Hepatocyte (in vitro differentiated cells): Measurements from ENCODE around the gene PAX5. TPM values are rescaled to one million over a fixed set of nuclear protein-coding genes. Genes with fewer than 3 reads are reported as not detected.

Experiments used
- DNase-seq: peaks from one replicate; pipeline ENCODE4 v3.0.0-alpha.2; 2016; ENCODE audit warnings: low spot score
- H2AFZ ChIP-seq: fragments of 200-600 bp; sonication (generic); 2 replicates; pipeline ENCODE4 v1.6.0; 2016; ENCODE audit warnings: antibody characterized with exemption, mild to moderate bottlenecking
- H3K27ac ChIP-seq: fragments of 200-600 bp; sonication (generic); 2 replicates; pipeline ENCODE4 v1.5.1; 2016; ENCODE audit warnings: mild to moderate bottlenecking
- H3K27me3 ChIP-seq: fragments of 200-600 bp; sonication (generic); 2 replicates; pipeline ENCODE4 v1.6.1; 2016
- H3K36me3 ChIP-seq: fragments of 200-600 bp; sonication (generic); replicated peaks from 2 replicates; pipeline ENCODE4 v1.5.1; 2016; ENCODE audit warnings: low read depth; ENCODE audit not compliant: insufficient read depth
- H3K4me1 ChIP-seq: fragments of 200-600 bp; sonication (generic); 2 replicates; pipeline ENCODE4 v1.5.1; 2016; ENCODE audit warnings: mild to moderate bottlenecking, moderate library complexity; ENCODE audit not compliant: insufficient read depth
- H3K4me2 ChIP-seq: fragments of 200-600 bp; sonication (generic); 2 replicates; pipeline ENCODE4 v1.6.0; 2016
- H3K4me3 ChIP-seq: fragments of 200-600 bp; sonication (generic); 2 replicates; pipeline ENCODE4 v1.5.1; 2016; ENCODE audit warnings: mild to moderate bottlenecking
- H3K79me2 ChIP-seq: fragments of 200-600 bp; sonication (generic); 2 replicates; pipeline ENCODE4 v1.6.0; 2017; ENCODE audit warnings: mild to moderate bottlenecking
- H3K9me2 ChIP-seq: fragments of 200-600 bp; sonication (generic); replicated peaks from 2 replicates; pipeline ENCODE4 v1.6.0; 2017; ENCODE audit warnings: mild to moderate bottlenecking; ENCODE audit not compliant: insufficient read depth
- H3K9me3 ChIP-seq: fragments of 200-600 bp; sonication (generic); 2 replicates; pipeline ENCODE4 v1.5.1; 2016; ENCODE audit warnings: low read depth, mild to moderate bottlenecking
- H4K20me1 ChIP-seq: fragments of 200-600 bp; sonication (generic); 2 replicates; pipeline ENCODE4 v1.6.0; 2016; ENCODE audit warnings: mild to moderate bottlenecking; ENCODE audit not compliant: insufficient read depth, poor library complexity, severe bottlenecking
- EZH2 ChIP-seq: fragments of 200-600 bp; sonication (generic); IDR thresholded peaks from 2 replicates; pipeline ENCODE4 v1.6.1; 2016; ENCODE audit warnings: antibody characterized with exemption, mild to moderate bottlenecking, borderline replicate concordance
- EZH2phosphoT487 ChIP-seq: fragments of 200-600 bp; sonication (generic); IDR thresholded peaks from one replicate; pipeline ENCODE4 v1.6.1; 2018; ENCODE audit warnings: antibody characterized with exemption, mild to moderate bottlenecking, low read depth, moderate library complexity; ENCODE audit not compliant: unreplicated experiment, severe bottlenecking
- WGBS: methylation state at CpG from one replicate; pipeline ENCODE4 v1.1.6; 2016; ENCODE audit warnings: low lambda C conversion rate; ENCODE audit errors: missing lambda C conversion rate; 5-methylcytosine and 5-hydroxymethylcytosine counted together
- polyA plus RNA-seq: library from polyadenylated mRNA; unstranded; fragments of >200 nt; fragmentation: Nextera tagmentation; extraction: Ambion mirVana; gene quantifications from 2 replicates; pipeline ENCODE4 v1.2.1, GENCODE V29; 2016
- total RNA-seq: library from RNA; depleted of rRNA; stranded (reverse); fragments of >200 nt; gene quantifications from 2 replicates; pipeline ENCODE4 v1.2.3, GENCODE V29; 2014
- TF ChIP-seq, protein P1 (sequence below): fragments of 200-600 bp; sonication (generic); IDR thresholded peaks from 2 replicates; pipeline ENCODE4 v1.5.1; 2016; ENCODE audit warnings: antibody characterized with exemption, mild to moderate bottlenecking; ENCODE audit not compliant: poor library complexity

PAX5 gene
- total and polyA plus RNA-seq, 2 experiments from 2014 or later: not detected

DNA sequence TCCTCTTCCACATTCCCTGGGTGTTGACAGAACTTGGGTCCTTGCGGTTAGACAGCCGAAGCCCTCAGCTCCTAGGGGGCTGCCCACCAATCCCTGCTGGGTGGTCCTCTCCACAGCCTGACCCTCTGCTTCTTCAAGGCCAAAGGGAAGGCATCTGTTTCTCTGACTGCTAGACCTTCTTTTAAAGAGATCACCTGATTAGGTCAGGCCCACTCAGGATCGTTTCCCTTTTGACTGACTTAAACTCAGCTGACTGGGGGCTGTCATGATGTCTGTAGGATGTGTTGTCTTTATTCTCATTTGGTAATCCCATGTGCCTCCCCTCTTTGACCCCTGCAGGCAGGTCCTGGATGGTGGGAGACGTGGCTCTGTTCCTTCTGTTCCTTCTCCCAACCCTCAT is 207.5 kb downstream of the PAX5 start:
- no peak for DNase-seq
- 92% methylated on average over 4 of the region's 4 CpGs for WGBS
- TF ChIP-seq, protein P1, sequence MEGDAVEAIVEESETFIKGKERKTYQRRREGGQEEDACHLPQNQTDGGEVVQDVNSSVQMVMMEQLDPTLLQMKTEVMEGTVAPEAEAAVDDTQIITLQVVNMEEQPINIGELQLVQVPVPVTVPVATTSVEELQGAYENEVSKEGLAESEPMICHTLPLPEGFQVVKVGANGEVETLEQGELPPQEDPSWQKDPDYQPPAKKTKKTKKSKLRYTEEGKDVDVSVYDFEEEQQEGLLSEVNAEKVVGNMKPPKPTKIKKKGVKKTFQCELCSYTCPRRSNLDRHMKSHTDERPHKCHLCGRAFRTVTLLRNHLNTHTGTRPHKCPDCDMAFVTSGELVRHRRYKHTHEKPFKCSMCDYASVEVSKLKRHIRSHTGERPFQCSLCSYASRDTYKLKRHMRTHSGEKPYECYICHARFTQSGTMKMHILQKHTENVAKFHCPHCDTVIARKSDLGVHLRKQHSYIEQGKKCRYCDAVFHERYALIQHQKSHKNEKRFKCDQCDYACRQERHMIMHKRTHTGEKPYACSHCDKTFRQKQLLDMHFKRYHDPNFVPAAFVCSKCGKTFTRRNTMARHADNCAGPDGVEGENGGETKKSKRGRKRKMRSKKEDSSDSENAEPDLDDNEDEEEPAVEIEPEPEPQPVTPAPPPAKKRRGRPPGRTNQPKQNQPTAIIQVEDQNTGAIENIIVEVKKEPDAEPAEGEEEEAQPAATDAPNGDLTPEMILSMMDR: no peak
- TF ChIP-seq EZH2 (no peak), EZH2phosphoT487 (no peak)

DNA sequence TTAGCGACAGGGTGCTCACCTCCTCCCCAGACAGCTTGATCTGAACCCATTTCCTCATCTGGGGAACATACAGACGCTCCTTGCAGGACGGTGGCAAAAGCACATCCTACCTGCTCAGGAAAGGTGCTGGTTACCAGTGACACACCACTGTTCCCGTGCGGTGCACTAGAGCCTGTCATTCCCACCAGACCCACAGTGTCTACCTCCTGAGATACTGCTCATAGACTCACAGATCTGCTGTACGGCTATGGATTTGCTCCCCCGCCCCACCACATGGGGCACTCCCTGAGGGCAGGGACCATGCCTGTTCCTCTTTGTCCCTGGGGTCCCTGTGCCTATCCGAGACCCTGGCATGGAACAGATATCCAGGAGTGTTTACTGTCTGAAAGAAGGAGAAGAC is 208.9 kb downstream of the PAX5 start:
- H3K79me2 ChIP-seq: no peaks in the 10 kb centered on the region
- no peak overlapping the region for H3K4me3 ChIP-seq
- TF ChIP-seq EZH2phosphoT487: no peak
- TF ChIP-seq, protein P1: no peak
- TF ChIP-seq EZH2: no peak
- H3K4me2 ChIP-seq: no peak overlapping the region
- no peak for DNase-seq
- no peaks in the 10 kb centered on the region for H4K20me1 ChIP-seq
- H3K9me3 ChIP-seq: no peaks in the 10 kb centered on the region
- no peak overlapping the region for H3K27ac ChIP-seq
- H3K9me2 ChIP-seq: no peaks in the 10 kb centered on the region
- whole genome bisulfite sequencing: 86% methylated on average over 8 of the region's 8 CpGs
- no peaks in the 10 kb centered on the region for H3K4me1 ChIP-seq
- no peaks in the 10 kb centered on the region for H3K36me3 ChIP-seq
- H3K27me3 ChIP-seq: peaks cover 8% of the 10 kb centered on the region
- H2AFZ ChIP-seq: no peak overlapping the region

More for the DNA sequence above, 207.5 kb downstream of the PAX5 start:
- Histone ChIP-seq H3K79me2 (no peaks in the 10 kb centered on the region), H3K4me2 (no peak overlapping the region), H3K27ac (no peak overlapping the region), H2AFZ (no peak overlapping the region), H3K9me2 (no peaks in the 10 kb centered on the region), H3K4me3 (no peak overlapping the region), H3K36me3 (no peaks in the 10 kb centered on the region), H3K27me3 (peaks cover 3% of the 10 kb centered on the region), H3K9me3 (no peaks in the 10 kb centered on the region), H4K20me1 (no peaks in the 10 kb centered on the region), H3K4me1 (no peaks in the 10 kb centered on the region)

DNA sequence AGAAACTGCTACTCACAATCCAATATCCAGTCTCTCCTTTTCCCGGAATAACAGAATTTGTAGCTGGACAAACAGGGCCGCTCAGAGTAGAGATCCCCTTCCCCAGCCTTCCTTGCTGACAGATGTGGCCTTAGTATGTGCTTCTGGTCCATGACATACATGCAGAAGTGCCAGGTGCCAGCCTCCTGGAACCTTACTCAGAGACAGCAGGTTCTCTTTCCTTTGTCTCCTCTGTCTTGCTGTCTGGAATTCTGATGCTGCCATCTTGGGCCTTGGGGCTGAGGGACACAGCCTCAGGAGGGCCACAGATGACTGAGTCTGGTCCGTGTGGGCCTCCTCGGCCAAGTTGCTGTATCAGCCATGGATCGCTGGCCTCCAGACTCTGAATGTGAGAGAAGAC is 210.1 kb downstream of the PAX5 start:
- H3K36me3 ChIP-seq: no peaks in the 10 kb centered on the region
- no peak overlapping the region for H3K4me3 ChIP-seq
- H3K9me2 ChIP-seq: no peaks in the 10 kb centered on the region
- peaks cover 14% of the 10 kb centered on the region for H3K27me3 ChIP-seq
- WGBS: 93% methylated on average over 5 of the region's 5 CpGs
- no peak overlapping the region for H2AFZ ChIP-seq
- no peak for DNase-seq
- no peak overlapping the region for H3K4me2 ChIP-seq
- TF ChIP-seq EZH2phosphoT487 (no peak), EZH2 (no peak)
- TF ChIP-seq, protein P1: no peak
- H3K9me3 ChIP-seq: no peaks in the 10 kb centered on the region
- H3K79me2 ChIP-seq: no peaks in the 10 kb centered on the region
- H3K27ac ChIP-seq: no peak overlapping the region
- no peaks in the 10 kb centered on the region for H3K4me1 ChIP-seq
- no peaks in the 10 kb centered on the region for H4K20me1 ChIP-seq

DNA sequence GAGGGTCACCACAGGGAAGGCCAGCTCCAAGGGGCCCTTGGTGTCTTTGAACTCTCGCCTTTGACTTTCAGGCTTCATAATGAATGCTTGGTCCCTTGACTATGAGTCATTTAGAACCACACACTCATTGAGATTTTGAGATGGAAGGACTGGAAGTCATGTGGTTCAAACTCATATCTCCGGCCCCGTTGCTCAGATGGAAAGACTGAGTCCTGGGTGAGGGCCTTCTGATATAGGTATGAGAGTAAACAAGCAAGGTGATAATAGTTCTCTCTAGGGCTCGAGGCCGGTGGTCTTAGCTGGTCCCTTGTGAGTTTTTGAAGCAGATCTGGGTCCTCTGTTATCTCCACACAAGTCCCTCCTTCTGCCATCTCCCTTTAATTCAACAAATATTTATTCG is 210.6 kb downstream of the PAX5 start:
- no peaks in the 10 kb centered on the region for H3K79me2 ChIP-seq
- no peak overlapping the region for H3K27ac ChIP-seq
- H3K36me3 ChIP-seq: no peaks in the 10 kb centered on the region
- no peak for DNase-seq
- peaks cover 14% of the 10 kb centered on the region for H3K27me3 ChIP-seq
- H3K9me3 ChIP-seq: no peaks in the 10 kb centered on the region
- H4K20me1 ChIP-seq: no peaks in the 10 kb centered on the region
- H2AFZ ChIP-seq: no peak overlapping the region
- no peak overlapping the region for H3K4me3 ChIP-seq
- TF ChIP-seq EZH2phosphoT487: no peak
- TF ChIP-seq EZH2: no peak
- TF ChIP-seq, protein P1: no peak
- H3K4me2 ChIP-seq: no peak overlapping the region
- peaks cover 3% of the 10 kb centered on the region for H3K4me1 ChIP-seq
- H3K9me2 ChIP-seq: no peaks in the 10 kb centered on the region
- whole genome bisulfite sequencing: 93% methylated on average over 6 of the region's 6 CpGs
